ENCODE results near the gene PTPRG.

The PTPRG gene

DNA sequence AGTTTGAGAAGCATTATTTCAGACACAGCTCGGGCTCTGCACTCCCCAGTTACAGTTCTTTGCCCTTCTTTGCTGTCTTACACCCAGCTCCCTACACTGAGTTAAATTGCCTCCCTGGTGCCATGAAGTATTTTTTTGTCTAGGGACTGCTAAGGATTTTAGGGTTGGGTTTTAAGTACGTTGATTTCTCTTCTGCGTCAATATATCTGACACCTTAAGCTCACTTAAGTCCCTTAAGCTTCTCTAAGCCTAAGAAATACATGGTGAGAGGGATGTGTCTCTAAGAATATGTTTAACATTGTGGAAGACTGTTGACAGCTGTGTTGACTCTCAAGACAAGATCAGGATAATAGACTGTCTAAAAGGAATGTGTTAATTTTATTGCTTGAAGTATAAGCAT is 400.5 kb downstream of the PTPRG start:
- no peak for DNase-seq (ENCODE audit: low read depth)

DNA sequence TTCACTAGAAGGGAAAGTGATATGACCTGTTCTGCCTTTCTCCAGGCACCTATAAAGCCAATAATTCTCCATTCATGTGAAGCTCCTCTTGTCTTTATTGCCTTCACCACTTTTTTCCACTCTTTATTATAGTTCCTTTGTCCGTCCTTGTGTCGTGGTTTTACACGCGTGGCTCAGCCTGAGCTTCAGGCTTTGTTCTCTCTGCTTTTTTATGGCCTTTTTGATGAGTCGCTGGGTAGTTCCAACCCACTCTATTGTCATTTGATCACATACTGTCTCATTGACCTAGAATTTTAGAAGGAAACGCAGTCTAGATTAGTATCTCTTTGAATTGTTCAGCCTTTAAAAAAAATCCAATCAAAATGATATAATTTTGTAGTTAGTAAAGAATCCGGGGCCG is 403.2 kb downstream of the PTPRG start:
- DNase-seq (ENCODE audit: low read depth), result no peak

DNA sequence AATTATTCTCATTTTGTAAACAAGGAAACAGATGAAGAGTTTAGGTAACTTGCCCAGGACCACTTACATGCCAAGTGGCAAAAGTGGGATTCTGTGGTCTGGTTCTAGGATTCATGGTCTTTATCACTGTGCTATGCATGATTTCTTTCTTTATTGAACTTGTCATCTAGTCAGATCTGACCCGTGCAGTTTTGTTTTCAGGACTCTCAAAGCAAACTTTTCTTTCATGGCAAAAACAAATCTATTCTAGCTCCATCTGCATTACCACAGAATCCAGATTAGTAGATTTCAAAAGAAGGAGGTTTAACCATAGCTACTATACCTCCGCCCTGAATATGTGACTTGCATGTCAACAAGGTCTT is 404.4 kb downstream of the PTPRG start:
- no peak for DNase-seq (ENCODE audit: low read depth)

DNA sequence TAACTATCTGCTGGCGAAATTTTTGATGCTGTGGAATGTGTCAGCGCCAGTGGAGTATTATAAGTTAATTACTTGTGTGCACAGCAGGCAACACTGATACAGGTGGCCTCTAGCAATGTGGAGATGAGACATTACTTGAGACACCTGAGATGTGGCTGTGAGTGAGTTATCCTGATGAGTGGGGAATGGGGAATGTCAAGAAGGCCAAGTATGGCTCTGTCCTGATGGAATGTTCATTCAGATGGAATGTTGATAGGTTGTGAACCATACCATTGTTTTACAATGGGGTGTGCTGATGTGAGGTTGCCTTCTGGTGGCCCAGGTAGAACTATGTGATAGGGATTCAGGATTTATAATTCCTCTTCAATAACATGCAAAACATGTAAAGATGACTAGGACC is 404.8 kb downstream of the PTPRG start:
- no peak for DNase-seq (ENCODE audit: low read depth)

DNA sequence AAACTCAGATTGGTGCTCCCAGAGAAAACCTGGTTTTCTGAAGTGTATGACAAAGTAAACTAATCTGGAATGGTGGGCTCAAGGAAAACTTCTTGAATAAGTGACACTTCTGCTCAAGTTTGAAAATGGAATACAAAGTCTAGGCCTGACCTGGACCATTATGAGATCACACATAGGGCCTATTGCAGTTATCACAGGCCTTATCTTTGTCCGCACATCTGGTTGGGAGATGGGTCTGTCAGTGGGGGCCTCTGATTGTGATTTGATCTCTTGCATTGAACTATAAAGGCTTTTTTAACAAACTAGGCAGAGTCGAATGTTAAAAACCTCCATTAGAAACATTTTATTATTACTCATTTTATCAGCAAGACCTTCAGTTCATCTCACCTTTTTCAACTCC is 405.6 kb downstream of the PTPRG start:
- DNase-seq (ENCODE audit: low read depth), result no peak

DNA sequence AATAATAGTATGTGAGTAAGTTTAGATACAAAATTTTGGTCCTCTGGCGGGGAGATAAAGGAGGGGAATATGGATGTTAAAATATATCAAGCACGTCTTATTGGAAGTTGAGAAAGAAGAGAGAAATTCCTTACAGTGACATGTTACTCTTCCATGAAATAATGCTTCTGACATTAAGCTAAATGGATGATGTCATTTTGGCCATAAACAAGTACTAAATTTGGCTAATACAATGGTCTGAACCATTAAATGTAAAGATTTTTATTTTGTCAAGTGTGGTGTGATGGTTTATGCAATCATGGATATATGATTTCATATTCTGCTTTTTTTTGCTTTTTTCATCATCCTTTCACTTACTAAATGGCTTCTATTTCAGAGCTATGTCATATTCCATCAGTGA is 406.6 kb downstream of the PTPRG start:
- no peak for DNase-seq (ENCODE audit: low read depth)

DNA sequence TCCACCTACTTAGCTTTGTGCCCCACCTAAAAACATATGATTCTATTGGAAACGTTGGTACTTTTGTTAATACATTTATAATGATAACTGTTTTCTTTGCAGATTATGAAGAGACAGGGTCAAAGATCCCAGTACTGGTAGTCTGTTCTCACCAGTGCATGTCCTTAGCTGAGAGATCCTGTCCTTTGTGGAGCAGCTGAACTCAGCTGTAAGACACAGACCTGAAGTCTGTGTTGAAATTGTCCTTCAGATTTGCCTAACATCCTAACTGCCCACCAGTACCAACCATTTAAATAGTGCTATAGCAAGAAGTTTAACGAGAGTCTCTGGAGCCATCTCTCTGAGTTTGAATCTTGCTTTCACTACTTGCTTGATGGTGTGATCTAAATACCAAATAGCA is 413.3 kb downstream of the PTPRG start:
- no peak for DNase-seq (ENCODE audit: low read depth)

DNA sequence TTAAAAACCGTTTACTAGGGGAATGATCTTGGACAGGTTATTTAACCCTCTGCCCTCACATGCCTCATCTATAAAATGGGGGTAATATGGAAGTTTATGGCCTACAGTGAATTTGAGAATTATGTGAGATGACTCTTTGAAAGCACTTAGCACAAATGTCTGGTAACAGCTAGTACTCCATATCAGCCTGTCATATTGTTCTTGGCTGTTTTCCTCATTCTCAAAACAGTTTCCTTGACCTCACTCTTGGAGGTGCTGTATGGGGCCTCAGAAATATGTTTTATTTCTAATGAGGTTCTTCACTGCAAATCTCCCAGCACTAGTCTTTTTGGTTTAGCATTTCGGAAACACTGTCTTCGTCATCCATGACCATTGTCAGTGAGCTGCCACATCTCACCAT is 413.8 kb downstream of the PTPRG start:
- no peak for DNase-seq (ENCODE audit: low read depth)

DNA sequence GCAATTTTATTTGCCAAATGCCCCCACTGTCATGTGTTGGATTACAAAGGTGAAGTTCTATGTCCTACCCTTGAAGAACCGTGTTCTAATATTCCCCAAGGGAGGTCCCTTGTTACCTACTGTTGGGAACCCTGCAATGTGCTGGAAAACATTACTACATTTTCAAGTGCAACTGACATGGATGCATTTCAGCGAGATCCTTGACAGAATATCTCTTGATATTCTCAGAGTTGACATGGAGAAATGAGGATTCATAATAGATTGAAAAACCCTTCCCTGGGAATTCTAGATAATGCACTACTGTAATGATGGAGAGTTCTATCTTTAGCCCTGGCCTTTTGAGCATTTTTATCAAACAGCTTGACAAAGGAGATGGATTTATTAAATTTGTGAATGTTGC is 414.6 kb downstream of the PTPRG start:
- no peak for DNase-seq (ENCODE audit: low read depth)

DNA sequence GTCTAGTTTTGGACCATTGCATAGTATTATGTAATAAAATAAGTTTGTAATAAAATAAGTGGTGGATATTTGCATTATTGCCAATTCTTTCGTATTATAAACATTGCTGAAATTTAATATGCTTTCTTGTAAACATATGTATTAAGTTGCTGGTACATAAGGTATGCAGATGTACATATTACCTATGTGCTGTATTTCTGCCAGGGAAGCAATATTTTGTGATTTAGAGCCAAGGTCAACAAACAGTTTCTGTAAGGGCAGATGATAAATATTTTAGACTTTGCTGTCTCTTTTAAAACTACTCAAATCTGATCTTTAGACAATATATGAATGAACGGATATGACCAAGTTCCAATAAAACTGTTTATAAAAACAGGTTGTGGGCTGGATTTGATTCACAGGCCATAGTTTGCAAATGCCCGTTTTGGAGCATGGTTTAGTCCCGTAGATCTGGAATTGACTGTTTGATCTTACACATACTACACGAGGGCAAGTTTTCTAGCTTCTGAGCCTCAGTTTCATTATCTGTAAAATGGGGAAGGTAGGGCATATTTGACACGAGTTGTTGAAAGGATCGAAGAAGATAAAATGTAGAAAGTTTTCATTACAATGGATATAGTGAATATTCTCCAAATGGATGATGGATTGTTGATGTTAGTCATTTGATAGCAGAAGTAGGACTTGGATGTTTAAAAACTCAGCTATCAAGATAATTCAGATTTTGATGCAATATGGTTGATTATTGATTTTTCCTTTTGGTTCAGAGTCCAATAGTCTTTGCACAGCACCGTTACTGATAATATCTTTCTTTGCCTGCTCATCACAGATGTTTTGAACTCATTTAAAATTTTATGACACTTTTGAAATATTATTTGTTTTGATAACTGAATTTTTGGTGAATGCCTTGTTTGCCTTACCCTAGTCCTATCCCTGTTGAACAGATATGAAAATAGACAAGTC is 417.4 kb downstream of the PTPRG start:
- no peak for DNase-seq (ENCODE audit: low read depth)

DNA sequence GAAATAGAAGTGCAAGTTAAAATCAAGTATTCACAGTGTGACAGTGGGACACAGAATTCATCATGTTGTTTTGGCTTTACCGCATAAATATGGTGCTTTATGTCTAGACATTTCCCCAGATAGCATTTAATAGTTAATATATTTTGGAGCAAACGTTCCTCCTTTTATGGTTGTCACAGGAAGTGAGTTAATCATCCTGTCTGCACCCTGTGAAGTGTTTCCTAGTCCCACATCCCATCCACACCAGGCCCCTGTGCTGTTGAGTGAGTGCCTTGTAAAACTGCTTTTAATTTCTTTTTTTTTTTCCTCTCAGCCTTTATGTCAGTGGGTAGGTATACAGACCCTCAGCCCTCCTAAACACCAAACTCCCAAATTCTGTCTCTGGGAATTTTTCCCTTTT is 418.3 kb downstream of the PTPRG start:
- DNase-seq (ENCODE audit: low read depth), result no peak

DNA sequence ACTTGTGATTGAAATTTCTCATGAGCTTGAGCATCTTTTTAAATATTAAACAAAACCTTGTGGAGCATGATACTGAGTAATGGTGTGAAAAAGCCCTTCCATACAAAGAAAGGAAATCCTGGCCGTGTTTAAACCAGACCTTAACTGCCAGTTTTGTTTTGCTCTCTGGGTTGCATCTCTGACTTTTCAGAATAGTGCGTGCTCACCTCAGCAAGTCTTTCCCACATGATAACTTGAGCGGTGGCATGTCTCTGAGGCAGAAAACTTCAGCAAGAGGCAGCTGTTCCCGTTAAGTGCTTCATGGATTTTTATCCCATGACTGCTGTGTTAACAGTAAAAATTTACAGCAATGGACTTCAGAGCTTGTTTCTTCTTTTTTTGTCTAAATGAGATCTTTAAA is 418.7 kb downstream of the PTPRG start:
- DNase-seq (ENCODE audit: low read depth), result no peak

DNA sequence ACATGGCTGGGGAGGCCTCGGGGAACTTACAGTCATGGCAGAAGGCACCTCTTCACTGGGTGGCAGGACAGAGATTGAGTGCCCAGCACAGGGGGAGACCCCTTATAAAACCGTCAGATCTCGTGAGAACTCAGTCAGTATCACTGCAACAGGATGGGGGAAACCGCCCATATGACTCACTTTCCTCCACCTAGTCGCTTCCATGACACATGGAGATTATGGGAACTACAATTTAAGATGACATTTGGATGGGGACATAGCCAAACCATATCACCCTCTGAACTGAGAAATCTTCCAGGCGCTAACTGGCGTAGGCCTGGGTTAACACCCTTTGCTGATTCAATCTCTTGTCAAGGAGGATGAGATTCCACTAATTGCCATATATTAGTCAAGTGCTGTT is 419.7 kb downstream of the PTPRG start:
- no peak for DNase-seq (ENCODE audit: low read depth)

DNA sequence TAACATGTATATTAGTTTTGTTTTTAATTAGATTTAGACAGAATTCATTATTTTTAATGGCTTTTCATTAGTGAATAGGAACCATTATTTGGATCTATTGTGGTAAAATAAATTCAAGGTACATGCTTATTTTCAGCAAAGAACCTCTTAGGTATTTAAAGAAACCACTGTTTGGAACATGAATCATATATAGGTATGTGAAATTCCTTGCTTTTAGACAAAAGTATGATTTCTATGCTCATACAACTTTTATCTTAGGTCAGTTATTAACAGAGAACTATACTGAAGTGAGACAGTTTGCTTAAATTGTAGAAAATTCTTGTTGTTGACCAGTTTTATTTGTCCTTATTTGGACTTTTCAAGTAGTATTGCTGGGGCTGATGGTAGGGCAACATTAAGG is 422.1 kb downstream of the PTPRG start:
- no peak for DNase-seq (ENCODE audit: low read depth)

DNA sequence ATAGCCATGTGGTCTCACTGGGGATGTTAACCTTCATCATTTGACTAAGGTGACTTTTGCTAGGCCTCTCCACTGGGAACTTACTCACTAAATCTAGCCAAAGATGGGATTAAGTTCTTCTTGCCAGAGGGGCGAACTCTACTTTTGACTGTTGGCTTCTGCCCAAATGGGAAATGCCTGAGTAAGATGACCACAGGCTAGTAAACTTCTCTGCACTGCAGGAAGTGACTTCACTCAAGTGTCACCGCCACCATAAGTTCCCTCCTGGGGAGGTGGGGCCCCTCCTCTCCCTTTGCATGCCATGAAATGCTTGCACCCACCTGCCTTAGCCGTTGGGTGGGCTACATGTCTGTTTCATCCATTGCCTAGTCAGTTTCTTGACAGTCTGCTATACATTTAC is 423.6 kb downstream of the PTPRG start:
- DNase-seq (ENCODE audit: low read depth), result no peak

DNA sequence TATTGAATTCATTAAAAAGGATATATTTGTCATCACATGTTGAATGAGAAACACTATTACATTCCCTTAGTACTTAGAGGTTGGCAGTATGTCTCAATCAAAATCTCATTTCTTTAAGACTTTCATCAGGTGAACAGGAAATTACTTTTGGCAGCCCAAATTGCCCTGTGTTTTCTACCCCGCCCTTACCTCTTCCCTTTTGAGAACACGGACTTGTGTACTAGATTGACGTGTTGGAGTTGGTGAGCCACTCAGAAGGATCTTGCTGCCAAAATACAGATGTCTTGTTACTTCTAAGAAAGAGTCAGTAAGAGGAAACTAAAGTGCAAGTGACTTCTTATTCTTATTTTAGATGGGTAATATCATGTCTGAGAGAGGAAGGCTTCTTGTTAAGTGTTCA is 425.1 kb downstream of the PTPRG start:
- DNase-seq (ENCODE audit: low read depth), result no peak

DNA sequence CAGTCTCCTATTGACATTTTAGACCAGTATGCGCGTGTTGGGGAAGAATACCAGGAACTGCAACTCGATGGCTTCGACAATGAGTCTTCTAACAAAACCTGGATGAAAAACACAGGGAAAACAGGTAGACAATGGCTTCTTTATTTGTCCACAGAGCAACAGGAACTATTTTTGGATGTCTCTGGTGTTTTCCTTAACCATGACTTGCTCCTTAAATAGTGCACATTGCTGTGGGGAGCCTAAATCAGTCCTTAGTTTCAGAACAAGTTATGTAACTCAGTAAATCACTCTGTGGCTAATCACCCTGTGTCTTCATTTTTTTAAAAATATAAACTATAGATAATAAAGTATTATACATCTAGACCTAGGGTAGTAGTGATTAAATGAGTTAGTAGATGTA is 428.3 kb downstream of the PTPRG start:
- no peak for DNase-seq (ENCODE audit: low read depth)

DNA sequence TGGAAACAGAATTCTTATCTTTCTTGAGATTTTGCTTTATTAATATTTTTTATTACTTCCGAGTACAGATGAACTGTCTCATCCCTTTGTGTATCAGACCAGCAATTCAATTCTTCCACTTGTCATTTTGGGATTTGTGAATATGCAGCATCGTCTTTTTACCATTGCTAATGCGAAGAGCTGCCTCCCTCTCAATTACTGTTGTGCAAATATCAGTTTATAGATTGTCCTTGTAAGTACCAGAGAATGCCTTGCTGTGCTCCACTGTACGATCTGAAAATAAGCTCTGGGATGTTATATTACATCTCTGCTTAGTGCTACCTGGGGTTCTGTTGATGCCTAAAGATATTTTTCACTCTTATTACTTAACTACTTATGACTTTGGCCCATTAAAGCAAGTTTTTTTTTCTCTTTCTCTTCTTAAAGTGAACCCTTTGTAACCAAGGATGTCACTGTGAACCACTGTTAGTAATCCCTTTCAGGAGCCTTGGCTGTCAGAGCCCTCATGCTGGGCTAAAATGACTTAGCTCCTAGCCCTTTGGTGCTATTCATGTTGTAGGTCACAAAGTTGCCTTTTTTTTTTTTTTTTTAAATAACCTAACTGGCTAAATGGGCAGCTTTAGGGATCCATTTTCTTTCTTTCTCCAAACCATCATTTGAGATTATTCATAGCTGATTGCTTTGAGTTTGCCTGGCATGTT is 429.1 kb downstream of the PTPRG start:
- DNase-seq (ENCODE audit: low read depth), result no peak

DNA sequence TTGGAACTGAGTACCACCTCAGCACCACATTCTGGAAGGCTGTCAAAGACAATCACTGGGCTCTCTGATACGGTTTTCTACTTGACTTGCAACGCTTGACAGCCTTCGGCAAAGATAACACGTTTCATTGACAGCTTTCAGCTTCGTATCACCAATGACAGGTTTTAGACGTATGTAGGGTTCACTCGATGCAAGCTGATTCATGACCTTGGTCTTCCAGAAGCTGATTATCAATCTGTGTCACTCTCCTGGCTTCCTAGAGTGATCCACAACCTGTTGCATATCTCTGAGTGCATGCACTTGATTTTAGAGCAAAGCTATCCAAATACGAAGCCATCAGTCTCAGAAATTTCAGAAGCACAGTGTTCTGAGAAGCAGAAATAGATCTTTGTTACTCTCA is 430.3 kb downstream of the PTPRG start:
- DNase-seq (ENCODE audit: low read depth), result no peak

DNA sequence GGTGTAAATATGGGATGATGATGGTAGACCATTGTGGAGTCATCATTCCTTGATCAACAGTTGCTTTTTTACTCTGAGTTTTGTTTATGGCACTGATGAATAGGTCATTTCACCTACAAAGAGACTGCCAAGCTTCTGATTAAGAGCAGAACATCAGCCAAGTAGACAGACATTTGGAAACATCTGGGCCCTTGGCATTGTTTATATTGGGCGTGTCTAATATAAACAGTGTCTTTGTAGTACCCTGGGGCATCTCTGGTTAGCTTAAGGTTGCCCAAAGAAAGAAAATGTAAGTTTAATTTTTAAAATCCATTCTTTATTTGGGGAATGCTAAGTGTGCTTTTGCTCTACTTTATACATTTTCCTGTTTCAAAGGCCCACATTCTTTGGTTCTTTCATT is 435.0 kb downstream of the PTPRG start:
- no peak for DNase-seq (ENCODE audit: low read depth)

DNA sequence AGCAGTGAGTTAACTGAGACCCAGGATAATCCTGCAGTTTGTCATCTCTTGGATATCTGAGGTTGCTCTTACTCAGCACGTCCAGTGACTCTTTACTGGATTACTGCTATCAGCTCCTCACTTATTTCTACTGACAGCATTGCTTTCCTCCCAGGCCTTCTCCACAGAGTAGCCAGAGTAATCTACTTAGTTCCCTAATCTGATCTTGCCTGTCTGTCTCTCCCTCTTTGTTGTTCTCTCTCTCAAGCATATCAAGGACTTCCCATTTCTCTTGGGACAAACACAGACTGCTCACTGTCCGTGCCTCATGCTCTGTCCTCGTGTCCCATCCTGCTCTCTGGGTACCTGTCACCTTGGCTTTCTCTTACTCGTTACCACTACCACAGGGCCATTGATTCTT is 435.7 kb downstream of the PTPRG start:
- no peak for DNase-seq (ENCODE audit: low read depth)

DNA sequence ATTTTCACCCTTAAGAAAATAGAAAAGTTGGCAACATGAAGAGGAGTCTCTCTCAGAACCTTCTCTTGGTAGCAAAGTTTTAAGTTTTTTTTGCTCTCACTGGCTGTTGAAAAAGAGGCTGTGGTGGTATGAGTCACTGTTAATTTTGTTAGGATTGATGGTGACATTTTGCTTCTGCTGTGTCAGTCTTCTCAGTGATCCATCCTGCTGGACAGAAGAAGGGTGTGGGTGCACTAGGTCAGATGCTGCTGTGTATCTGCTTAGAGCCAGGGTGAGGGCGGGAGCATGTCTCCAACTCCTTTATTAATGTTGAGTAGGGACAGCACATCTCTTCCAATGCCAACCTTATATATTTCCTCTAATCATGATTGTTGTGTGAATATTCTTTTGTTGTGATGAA is 442.5 kb downstream of the PTPRG start:
- no peak for DNase-seq (ENCODE audit: low read depth)

DNA sequence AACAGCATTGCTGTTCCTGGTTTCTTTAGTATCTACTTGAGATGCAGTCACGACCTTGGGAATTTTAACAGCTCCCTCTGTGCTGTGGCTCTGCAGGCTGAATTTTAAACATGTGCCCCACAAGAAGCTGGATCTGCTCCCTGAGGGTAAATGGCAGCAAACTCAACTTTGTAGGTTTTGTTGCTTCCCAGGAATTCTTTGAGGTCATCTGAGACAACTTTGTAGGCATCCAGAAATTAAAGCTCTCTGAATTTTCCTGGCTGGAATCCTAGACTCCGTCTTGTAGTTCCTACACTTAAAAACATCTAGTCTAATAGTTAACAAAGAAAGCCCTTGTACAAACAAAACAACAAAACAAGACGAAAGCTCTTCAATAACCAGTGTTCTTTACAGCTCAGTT is 445.7 kb downstream of the PTPRG start:
- no peak for DNase-seq (ENCODE audit: low read depth)

DNA sequence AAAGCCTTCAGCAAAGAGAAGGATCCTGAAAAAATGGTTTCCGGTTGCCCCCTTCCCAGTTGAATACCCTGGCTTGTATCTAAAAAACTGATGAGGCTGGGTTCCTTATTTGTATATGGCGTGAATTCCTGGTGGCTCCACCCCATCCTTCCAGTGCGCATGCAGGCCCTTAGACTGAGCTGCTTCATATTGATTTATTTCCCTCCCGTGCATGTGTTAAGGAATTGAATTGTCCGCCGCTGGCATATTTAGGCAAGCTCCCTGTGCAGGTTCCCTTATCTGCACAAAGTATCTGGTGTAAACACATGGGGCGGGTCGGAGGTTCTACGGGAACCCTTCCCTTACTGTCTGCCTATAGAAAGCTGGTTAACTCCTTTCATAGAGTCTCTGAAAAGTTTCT is 449.6 kb downstream of the PTPRG start:
- DNase-seq (ENCODE audit: low read depth), result no peak
